NB4 (cell line): ENCODE results near the gene AP1B1.

Experiments
- DNase-seq: peaks from one replicate; pipeline ENCODE4 v3.0.0; 2010; ENCODE audit warnings: low read depth
- H3K4me3 ChIP-seq: one replicate; pipeline ENCODE4 v1.5.1; 2011; ENCODE audit warnings: mild to moderate bottlenecking, low read depth, low read length, moderate library complexity
- MAX ChIP-seq: IDR thresholded peaks from 2 replicates; pipeline ENCODE4 v1.6.1; 2011; ENCODE audit warnings: low read depth, low read length
- MYC ChIP-seq: IDR thresholded peaks from 2 replicates; pipeline ENCODE4 v1.6.1; 2011; ENCODE audit warnings: low read depth, low read length
- POLR2A ChIP-seq: IDR thresholded peaks from 2 replicates; pipeline ENCODE4 v1.6.1; 2011; ENCODE audit warnings: mild to moderate bottlenecking; ENCODE audit not compliant: insufficient read length; ENCODE audit errors: extremely low read depth
- TF ChIP-seq, protein P1 (sequence below): IDR thresholded peaks from one replicate; pipeline ENCODE4 v1.5.1; 2012; ENCODE audit warnings: low read depth, low read length

The AP1B1 gene

DNA sequence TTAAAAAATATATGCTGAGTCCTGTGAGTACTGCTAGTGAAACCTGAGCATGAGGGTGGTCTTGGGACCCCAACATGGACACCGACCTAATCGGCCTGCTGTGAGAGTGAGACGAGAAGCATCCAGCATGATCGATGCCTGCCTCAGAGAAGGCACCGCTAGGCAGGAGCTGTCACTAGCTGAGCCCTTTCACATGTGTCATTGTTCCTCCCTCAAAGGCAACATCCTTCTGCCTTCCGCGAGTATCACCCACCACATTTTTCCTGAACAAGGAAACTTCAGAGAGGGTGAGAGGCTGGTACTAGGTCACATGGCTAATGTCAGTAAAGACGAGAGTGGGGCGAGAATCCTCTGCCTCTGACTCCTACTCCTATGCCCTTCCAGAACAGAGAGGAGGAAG lies 35.6 kb downstream of the AP1B1 start:
- H3K4me3 ChIP-seq, result no peak overlapping the region
- TF ChIP-seq POLR2A, result no peak
- TF ChIP-seq, protein P1, sequence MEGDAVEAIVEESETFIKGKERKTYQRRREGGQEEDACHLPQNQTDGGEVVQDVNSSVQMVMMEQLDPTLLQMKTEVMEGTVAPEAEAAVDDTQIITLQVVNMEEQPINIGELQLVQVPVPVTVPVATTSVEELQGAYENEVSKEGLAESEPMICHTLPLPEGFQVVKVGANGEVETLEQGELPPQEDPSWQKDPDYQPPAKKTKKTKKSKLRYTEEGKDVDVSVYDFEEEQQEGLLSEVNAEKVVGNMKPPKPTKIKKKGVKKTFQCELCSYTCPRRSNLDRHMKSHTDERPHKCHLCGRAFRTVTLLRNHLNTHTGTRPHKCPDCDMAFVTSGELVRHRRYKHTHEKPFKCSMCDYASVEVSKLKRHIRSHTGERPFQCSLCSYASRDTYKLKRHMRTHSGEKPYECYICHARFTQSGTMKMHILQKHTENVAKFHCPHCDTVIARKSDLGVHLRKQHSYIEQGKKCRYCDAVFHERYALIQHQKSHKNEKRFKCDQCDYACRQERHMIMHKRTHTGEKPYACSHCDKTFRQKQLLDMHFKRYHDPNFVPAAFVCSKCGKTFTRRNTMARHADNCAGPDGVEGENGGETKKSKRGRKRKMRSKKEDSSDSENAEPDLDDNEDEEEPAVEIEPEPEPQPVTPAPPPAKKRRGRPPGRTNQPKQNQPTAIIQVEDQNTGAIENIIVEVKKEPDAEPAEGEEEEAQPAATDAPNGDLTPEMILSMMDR, result no peak
- TF ChIP-seq MYC, result no peak
- no peak for TF ChIP-seq MAX

DNA sequence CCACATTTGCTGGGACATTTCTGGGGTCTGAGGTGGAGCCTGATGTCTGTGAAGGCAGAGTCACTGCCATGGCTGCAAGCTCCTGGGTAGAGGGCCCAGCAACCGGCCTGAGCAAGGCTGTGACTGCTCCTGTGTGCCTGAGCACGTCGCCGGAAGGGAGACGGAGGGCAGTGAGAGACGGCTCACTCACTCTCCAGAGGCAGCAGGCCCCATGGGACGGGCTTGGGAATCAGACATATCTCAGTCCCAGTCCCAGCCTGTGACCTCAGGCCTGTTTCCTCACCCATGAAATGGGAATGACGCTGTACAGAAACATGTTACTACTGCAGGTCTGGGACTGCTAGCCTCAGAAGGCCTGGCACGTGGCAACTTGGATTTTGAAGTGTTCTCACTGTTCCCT lies 36.5 kb downstream of the AP1B1 start:
- H3K4me3 ChIP-seq, result no peak overlapping the region
- DNase-seq, result no peak
- TF ChIP-seq, protein P1, result no peak
- TF ChIP-seq MAX, result no peak
- no peak for TF ChIP-seq POLR2A
- no peak for TF ChIP-seq MYC

More for the DNA sequence above, 35.6 kb downstream of the AP1B1 start:
- DNase-seq, result no peak

GRCh38 chr22:29351042-29351441 lies 37.3 kb downstream of the AP1B1 start:
- TF ChIP-seq MYC, result no peak
- no peak for TF ChIP-seq MAX
- TF ChIP-seq, protein P1, result no peak
- no peak for TF ChIP-seq POLR2A

GRCh38 chr22:29348956-29349355 lies 39.4 kb downstream of the AP1B1 start:
- TF ChIP-seq POLR2A (no peak), MAX (no peak), MYC (no peak)
- TF ChIP-seq, protein P1, result no peak
- no peak overlapping the region for H3K4me3 ChIP-seq
- DNase-seq, result no peak

More at GRCh38 chr22:29351042-29351441, 37.3 kb downstream of the AP1B1 start:
- DNase-seq, result no peak
- H3K4me3 ChIP-seq, result no peak overlapping the region

GRCh38 chr22:29348041-29348440 lies 40.3 kb downstream of the AP1B1 start:
- H3K4me3 ChIP-seq, result no peak overlapping the region
- TF ChIP-seq MYC (no peak), POLR2A (no peak), MAX (no peak)
- TF ChIP-seq, protein P1, result no peak
- DNase-seq, result no peak
